Thyroid gland (tissue), 4 donors: ENCODE measurements around the gene NBEAL2. TPM values are rescaled to one million over a fixed set of nuclear protein-coding genes. Genes with fewer than 3 reads are reported as not detected.

Experiments used
- DNase-seq, 2 donors: peaks; one replicate each; pipeline ENCODE4 v3.0.0-alpha.2; 2019
- H3K27ac ChIP-seq, 3 donors: fragments of 200-600 bp; sonication (generic); 1 replicate in 2 of 3; 2 replicates in 1 of 3; pipeline ENCODE4 v1.5.1; 2016 to 2019; ENCODE audit warnings: mild to moderate bottlenecking in 1 of 3, moderate library complexity in 1 of 3
- H3K27me3 ChIP-seq: fragments of 200-600 bp; sonication (generic); one replicate; pipeline ENCODE4 v1.5.1; 2019
- H3K36me3 ChIP-seq, 2 donors: fragments of 200-600 bp; sonication (generic); one replicate each; pipeline ENCODE4 v1.5.1; 2016 to 2019
- H3K4me1 ChIP-seq, 2 donors: fragments of 200-600 bp; sonication (generic); one replicate each; pipeline ENCODE4 v1.5.1; 2017 to 2019
- H3K4me3 ChIP-seq, 3 donors: fragments of 200-600 bp; sonication (generic); replicated peaks in 1 of 3; 1 replicate in 2 of 3; 2 replicates in 1 of 3; pipeline ENCODE4 v1.5.1; 2016; ENCODE audit warnings: mild to moderate bottlenecking in 1 of 3
- H3K9me3 ChIP-seq: fragments of 200-600 bp; sonication (generic); one replicate; pipeline ENCODE4 v1.5.1; 2017
- POLR2A ChIP-seq, 2 donors: fragments of 450-650 bp; IDR thresholded peaks; one replicate each; pipeline ENCODE4 v1.6.1; 2017; ENCODE audit warnings: antibody characterized with exemption in 2 of 2, mild to moderate bottlenecking in 2 of 2, moderate library complexity in 1 of 2
- WGBS, 2 donors: methylation state at CpG; one replicate each; pipeline ENCODE4 v1.1.5; 2017; 5-methylcytosine and 5-hydroxymethylcytosine counted together
- intact Hi-C: fragments of 100-400 bp; cut with DNase I; formaldehyde crosslinking; loops from one replicate; pipeline ENCODE4 v1.15.1; 2023
- total RNA-seq, 4 donors: library from RNA; depleted of rRNA; stranded (reverse); fragments of >200 nt; gene quantifications; one replicate each; pipeline ENCODE4 v1.2.3, GENCODE V29; 2016
- TF ChIP-seq, protein P1 (sequence below), 6 experiments: fragments of 200-600 bp in 3 of 6; fragments of 450-650 bp in 3 of 6; sonication (generic) in 3 of 6; IDR thresholded peaks; one replicate each; pipeline ENCODE4 v1.5.1; 2016 to 2019; ENCODE audit warnings: antibody characterized with exemption in 6 of 6, mild to moderate bottlenecking in 2 of 6, inconsistent platforms in 1 of 6, moderate library complexity in 1 of 6

NBEAL2 gene
- total RNA-seq, 4 donors from 2014 or later = 19.4 to 38.6 (median 27.5) TPM

GRCh38 chr3:46998121-46998851 is 18.8 kb downstream of the NBEAL2 start:
- H3K4me3 ChIP-seq = no peak overlapping the region
- no peaks in the 10 kb centered on the region for H3K9me3 ChIP-seq
- H3K4me1 ChIP-seq = no peaks in the 10 kb centered on the region
- TF ChIP-seq POLR2A (IDR thresholded peaks at IDR 0.05) = no peak
- TF ChIP-seq, protein P1, sequence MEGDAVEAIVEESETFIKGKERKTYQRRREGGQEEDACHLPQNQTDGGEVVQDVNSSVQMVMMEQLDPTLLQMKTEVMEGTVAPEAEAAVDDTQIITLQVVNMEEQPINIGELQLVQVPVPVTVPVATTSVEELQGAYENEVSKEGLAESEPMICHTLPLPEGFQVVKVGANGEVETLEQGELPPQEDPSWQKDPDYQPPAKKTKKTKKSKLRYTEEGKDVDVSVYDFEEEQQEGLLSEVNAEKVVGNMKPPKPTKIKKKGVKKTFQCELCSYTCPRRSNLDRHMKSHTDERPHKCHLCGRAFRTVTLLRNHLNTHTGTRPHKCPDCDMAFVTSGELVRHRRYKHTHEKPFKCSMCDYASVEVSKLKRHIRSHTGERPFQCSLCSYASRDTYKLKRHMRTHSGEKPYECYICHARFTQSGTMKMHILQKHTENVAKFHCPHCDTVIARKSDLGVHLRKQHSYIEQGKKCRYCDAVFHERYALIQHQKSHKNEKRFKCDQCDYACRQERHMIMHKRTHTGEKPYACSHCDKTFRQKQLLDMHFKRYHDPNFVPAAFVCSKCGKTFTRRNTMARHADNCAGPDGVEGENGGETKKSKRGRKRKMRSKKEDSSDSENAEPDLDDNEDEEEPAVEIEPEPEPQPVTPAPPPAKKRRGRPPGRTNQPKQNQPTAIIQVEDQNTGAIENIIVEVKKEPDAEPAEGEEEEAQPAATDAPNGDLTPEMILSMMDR (IDR thresholded peaks at IDR 0.05) = peak; percentile 35 to 87 (median 82)
- H3K27me3 ChIP-seq = no peaks in the 10 kb centered on the region
- no peak overlapping the region for H3K27ac ChIP-seq
- H3K36me3 ChIP-seq = peaks cover 5 to 13% of the 10 kb centered on the region in 2 donors
- intact Hi-C loops = loop anchor here (5.0 kb wide), 1 partner anchor 76 kb away; no protein-coding TSS in a partner anchor
- WGBS, 2 donors = 53 to 68% methylated on average over 18 to 20 of the region's 27 CpGs
- peak; percentile 79 to 82 for DNase-seq

- no peak for DNase-seq
- 67% methylated on average over 13 of the region's 22 CpGs for WGBS, 2 donors
- intact Hi-C loops = loop anchor here (5.0 kb wide), 1 partner anchor 77 kb away; no protein-coding TSS in a partner anchor
- peaks cover 6 to 13% of the 10 kb centered on the region in 2 donors for H3K36me3 ChIP-seq
- no peak overlapping the region for H3K4me3 ChIP-seq
- H3K27ac ChIP-seq = no peak overlapping the region
- no peaks in the 10 kb centered on the region for H3K9me3 ChIP-seq
- H3K4me1 ChIP-seq = no peaks in the 10 kb centered on the region
- no peaks in the 10 kb centered on the region for H3K27me3 ChIP-seq
- no peak for TF ChIP-seq POLR2A (IDR thresholded peaks at IDR 0.05)
- TF ChIP-seq, protein P1 (IDR thresholded peaks at IDR 0.05) = no peak
Measured at GRCh38 chr3:46998852-46999515, 19.5 kb downstream of the NBEAL2 start.

DNA sequence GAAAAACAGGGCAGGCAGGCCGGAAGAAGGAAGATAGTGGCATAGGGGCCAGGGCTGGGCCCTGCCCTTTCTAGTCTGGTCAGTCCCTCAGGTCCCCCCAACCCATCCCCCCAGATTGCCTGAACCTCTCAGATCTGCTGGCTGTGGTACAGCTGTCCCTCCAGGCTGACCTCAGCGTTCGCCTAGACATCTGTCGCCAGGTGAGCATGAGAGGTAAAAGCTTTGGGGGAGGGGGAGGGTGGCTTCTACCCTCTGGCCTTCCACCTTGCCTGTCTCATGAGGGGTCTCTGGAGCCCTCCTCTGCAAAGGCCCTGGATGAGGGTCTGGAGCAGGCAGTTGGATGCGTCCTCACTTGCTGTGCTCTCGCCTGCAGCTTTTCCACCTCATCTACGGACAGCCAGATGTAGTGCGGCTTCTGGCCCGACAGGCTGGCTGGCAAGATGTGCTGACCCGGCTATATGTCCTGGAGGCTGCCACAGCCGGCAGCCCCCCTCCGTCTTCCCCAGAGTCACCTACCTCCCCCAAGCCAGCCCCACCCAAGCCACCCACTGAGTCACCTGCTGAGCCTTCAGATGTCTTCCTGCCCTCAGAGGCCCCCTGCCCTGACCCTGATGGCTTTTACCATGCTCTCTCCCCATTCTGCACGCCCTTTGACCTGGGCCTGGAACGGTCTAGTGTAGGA is 20.2 kb downstream of the NBEAL2 start:
- Histone ChIP-seq H3K36me3 (peaks cover 6 to 13% of the 10 kb centered on the region in 2 donors), H3K27me3 (no peaks in the 10 kb centered on the region), H3K4me1 (no peaks in the 10 kb centered on the region), H3K27ac (no peak overlapping the region), H3K9me3 (no peaks in the 10 kb centered on the region), H3K4me3 (no peak overlapping the region)
- 87 to 91% methylated on average over 12 to 14 of the region's 14 CpGs for WGBS, 2 donors
- no peak for DNase-seq
- intact Hi-C loops = loop anchor here (5.0 kb wide), 2 partner anchors 77 to 132 kb away; no protein-coding TSS in a partner anchor
- TF ChIP-seq POLR2A (IDR thresholded peaks at IDR 0.05) = no peak
- TF ChIP-seq, protein P1 (IDR thresholded peaks at IDR 0.05) = no peak

DNA sequence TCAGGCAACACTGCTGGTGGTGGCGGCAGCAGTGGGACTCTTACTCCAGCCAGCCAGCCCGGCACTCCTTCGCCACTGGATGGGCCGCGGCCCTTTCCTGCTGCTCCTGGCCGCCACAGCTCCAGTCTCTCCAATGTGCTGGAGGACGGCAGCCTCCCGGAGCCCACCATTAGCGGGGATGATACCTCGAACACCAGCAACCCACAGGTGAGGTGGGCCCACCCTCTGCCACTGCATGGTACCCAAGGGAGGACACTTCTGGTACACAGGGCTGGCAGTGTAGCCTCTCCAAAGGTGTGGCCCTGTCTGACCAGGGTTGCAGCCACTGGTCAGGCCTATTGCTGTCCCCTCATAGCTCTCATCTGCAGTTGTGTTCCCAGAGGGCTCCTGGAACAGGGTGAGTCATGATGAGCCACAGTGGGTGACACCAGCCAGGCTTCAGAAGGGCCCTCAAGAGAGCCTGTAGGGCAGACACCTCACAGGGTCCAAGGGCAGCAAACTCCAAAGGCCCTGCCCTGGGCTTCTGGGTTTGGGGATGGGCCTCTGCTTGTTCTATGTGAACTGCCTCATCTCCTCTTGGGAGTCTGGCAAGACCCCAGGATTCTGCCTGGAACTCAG is 20.8 kb downstream of the NBEAL2 start:
- Histone ChIP-seq H3K36me3 (peaks cover 6 to 13% of the 10 kb centered on the region in 2 donors), H3K27ac (no peak overlapping the region), H3K4me1 (no peaks in the 10 kb centered on the region), H3K27me3 (no peaks in the 10 kb centered on the region), H3K9me3 (no peaks in the 10 kb centered on the region), H3K4me3 (no peak overlapping the region)
- DNase-seq = no peak
- intact Hi-C loops = loop anchor here (5.0 kb wide), 1 partner anchor 133 kb away; no protein-coding TSS in a partner anchor
- 94 to 100% methylated on average over 3 to 10 of the region's 10 CpGs for WGBS, 2 donors
- TF ChIP-seq, protein P1 (IDR thresholded peaks at IDR 0.05) = no peak
- TF ChIP-seq POLR2A (IDR thresholded peaks at IDR 0.05) = no peak
